Measurements from ENCODE around the gene RAB6A. TPM values are rescaled to one million over a fixed set of nuclear protein-coding genes. Genes with fewer than 3 reads are reported as not detected.

RAB6A gene
- total and polyA plus RNA-seq, 2 donors (not counting 3 experiments of a cell fraction or from before 2014, with no cell fraction given) = 45.0 to 130 TPM

- no peaks in the 10 kb centered on the region for H3K27me3 ChIP-seq (ENCODE audit: control insufficient read depth in 2 of 2, insufficient read depth in 2 of 2, low read length in 2 of 2)
- TF ChIP-seq CTCF (IDR thresholded peaks at IDR 0.05; ENCODE audit: extremely low read depth in 1 of 2, insufficient read depth in 1 of 2, low read depth in 1 of 2, low read length in 2 of 2) = no peak
- TF ChIP-seq EZH2 (IDR thresholded peaks at IDR 0.05; ENCODE audit: borderline replicate concordance, low read depth, low read length, severe bottlenecking) = no peak
- TF ChIP-seq POLR2A (IDR thresholded peaks at IDR 0.05; ENCODE audit: low read depth, low read length) = no peak
- no peak for TF ChIP-seq MYC (IDR thresholded peaks at IDR 0.05; ENCODE audit: low read depth, low read length)
- TF ChIP-seq JUN (IDR thresholded peaks at IDR 0.05; ENCODE audit: borderline replicate concordance, insufficient read depth, insufficient read length, low read depth) = no peak
- TF ChIP-seq GATA2 (IDR thresholded peaks at IDR 0.05; ENCODE audit: insufficient read depth, insufficient read length, low read depth, low read length) = no peak
- TF ChIP-seq FOS (IDR thresholded peaks at IDR 0.05; ENCODE audit: borderline replicate concordance, insufficient read depth, low read length) = no peak
- TF ChIP-seq POLR2AphosphoS5 (IDR thresholded peaks at IDR 0.05; ENCODE audit: insufficient read depth, low read depth, low read length) = no peak
- TF ChIP-seq MAX (IDR thresholded peaks at IDR 0.05; ENCODE audit: insufficient read depth, insufficient read length) = no peak
- POLR2A ChIA-PET = no interaction called here
- FAIRE-seq (no peak), DNase-seq (ENCODE audit: low read depth, low spot score) (no peak)
- no peak overlapping the region for H3K9ac ChIP-seq (replicated peaks; ENCODE audit: extremely low read depth, insufficient read depth, low read length)
- H3K79me2 ChIP-seq (ENCODE audit: control insufficient read depth, insufficient read depth, low read length) = no peaks in the 10 kb centered on the region
- no peaks in the 10 kb centered on the region for H3K36me3 ChIP-seq (ENCODE audit: control insufficient read depth in 2 of 2, extremely low read depth in 1 of 2, insufficient read depth in 2 of 2, low read length in 2 of 2)
- H3K4me3 ChIP-seq (replicated peaks in 1 of 3; ENCODE audit: insufficient read depth in 1 of 3, low read depth in 1 of 3, low read length in 3 of 3) = no peak overlapping the region
- no peaks in the 10 kb centered on the region for H3K9me1 ChIP-seq (replicated peaks; ENCODE audit: control insufficient read depth, extremely low read depth, insufficient read depth, low read length)
- dilution Hi-C loops (cut with MboI; ENCODE audit: extremely low pct_ligation_motif_present, low sequenced_read_pairs) (no loop called here), intact Hi-C loops (cut with micrococcal nuclease) (no loop called here)
- no peaks in the 10 kb centered on the region for H3K9me3 ChIP-seq (replicated peaks; ENCODE audit: control insufficient read depth, insufficient read depth, low read length)
- BruUV-seq (replicated peaks) = no TSS peak
- H3K4me1 ChIP-seq (ENCODE audit: control insufficient read depth, extremely low read depth, insufficient read depth, low read length) = no peaks in the 10 kb centered on the region
- CTCF ChIA-PET = interaction anchor here (0.7 kb wide), 4 partner anchors 12 to 190 kb away, joined by 3 read pairs; no protein-coding TSS in a partner anchor
- H4K20me1 ChIP-seq (replicated peaks; ENCODE audit: control insufficient read depth, extremely low read depth, insufficient read depth, low read length) = no peaks in the 10 kb centered on the region
- H3K4me2 ChIP-seq (ENCODE audit: insufficient read depth, low read length) = no peak overlapping the region
- H2AFZ ChIP-seq (ENCODE audit: low read depth, low read length) = no peak overlapping the region
- no peak overlapping the region for H3K27ac ChIP-seq (ENCODE audit: insufficient read depth, low read depth, low read length)
Measured at GRCh38 chr11:73808052-73808451, 47.2 kb upstream of the RAB6A start.
